Measurements from ENCODE around the gene PABPC1L2B.
"Not testable (repeated sequence)": the region's sequence is repeated elsewhere in the genome, so short reads cannot be mapped to it uniquely, and the experiment has no call there.

The PABPC1L2B gene

DNA sequence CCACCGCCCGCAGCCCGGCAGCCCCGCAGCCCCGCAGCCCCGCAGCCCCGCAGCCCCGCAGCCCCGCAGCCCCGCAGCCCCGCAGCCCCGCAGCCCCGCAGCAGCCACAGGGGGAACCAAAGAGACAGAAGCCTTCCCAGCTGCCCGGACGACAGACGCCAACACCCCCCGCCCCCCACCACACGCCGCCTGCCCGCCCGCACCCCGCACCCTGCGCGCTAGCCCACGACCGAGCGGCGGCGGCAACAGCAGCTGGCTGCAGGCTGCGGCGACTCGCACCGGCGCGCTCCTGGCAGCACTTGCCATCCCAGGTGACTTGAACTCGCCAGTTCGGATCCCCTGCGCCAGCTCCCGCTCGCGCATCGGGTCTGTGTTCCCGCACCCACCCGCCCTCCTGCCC, at the start of gene PABPC1L2B:
Gene PABPC1L2B, plus strand, starts transcription at position 207 of the 400 bp plus-strand sequence. CDS start 704 bp downstream, outside the sequence.
- not testable (repeated sequence) for DNase-seq (ENCODE audit: low read depth)

DNA sequence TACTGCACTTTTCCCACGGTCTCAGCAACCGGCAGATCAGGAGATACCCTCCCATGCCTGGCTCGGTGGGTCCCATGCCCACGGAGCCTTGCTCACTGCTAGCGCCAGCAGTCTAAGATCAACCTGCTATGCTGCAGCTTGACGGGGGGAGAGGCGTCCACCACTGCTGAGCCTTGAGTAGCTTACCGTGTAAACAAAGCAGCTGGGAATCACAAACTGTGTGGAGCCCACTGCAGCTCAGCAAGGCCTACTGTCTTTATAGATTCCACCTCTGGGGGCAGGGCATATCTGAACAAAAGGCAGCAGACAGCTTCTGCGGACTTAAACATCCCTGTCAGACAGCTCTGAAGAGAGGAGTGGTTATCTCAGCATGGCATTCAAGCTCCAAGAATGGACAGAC, 42.8 kb upstream of the PABPC1L2B start:
- not testable (repeated sequence) for DNase-seq (ENCODE audit: low read depth)

DNA sequence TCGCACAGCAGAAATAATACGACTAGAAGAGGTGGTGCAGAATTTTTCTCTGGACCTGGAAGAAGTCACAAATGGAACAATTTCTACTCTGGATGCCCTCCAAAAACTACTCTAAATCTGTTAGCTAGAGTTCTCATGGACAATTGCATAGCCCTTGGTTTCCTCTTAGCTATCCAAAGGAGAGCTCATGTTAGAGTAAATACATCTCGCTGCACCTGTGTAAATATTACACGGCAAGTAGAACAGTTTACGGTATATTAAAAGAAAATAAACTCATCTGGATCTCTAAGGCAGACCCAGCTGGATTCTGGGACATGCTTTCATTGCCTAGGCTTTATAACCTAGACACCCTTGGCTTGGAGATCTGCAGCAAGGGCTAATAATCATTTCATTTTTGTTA, 30.9 kb upstream of the PABPC1L2B start:
- not testable (repeated sequence) for DNase-seq (ENCODE audit: low read depth)

DNA sequence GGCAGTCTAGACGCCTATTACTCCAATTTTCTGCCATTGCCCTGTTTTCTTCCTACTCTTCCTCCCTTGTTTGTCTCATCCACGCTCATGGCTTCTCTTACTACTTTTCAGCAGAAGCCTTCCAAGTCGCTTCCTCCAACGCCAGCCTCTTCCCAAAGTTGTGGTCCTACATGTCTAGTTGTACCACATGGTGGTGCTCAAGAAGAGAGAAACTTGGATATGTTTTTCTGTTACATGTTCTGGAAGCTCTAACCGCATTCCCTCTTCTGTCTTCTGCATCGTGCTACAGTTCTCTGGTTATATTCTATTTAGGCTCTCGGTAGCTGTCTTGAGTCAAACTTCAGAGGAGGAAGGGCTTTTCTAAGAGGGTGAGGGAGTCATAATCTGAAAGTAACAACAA, 27.9 kb upstream of the PABPC1L2B start:
- DNase-seq (ENCODE audit: low read depth) = not testable (repeated sequence)

DNA sequence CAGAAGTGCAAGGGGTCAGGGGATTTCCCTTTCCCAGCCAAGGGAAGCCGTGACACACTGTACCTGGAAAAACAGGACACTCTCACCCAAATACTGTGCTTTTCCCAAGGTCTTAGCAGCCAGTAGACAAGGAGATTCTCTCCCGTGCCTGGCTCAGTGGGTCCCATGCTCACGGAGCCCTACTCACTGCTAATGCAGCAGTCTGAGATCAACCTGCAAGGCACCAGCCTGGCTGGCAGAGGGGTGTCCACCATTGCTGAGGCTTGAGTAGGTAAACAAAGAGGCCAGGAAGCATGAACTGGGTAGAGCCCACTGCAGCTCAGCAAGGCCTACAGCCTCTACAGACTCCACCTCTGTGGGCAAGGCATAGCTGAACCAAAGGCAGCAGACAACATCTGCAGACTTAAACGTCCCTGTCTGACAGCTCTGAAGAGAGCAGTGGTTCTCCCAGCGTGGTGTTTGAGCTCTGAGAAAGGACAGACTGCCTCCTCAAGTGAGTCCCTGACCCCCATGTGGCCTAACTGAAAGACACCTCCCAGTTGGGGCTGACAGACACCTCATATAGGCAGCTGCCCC, 21.8 kb upstream of the PABPC1L2B start:
- DNase-seq (ENCODE audit: low read depth) = not testable (repeated sequence)

DNA sequence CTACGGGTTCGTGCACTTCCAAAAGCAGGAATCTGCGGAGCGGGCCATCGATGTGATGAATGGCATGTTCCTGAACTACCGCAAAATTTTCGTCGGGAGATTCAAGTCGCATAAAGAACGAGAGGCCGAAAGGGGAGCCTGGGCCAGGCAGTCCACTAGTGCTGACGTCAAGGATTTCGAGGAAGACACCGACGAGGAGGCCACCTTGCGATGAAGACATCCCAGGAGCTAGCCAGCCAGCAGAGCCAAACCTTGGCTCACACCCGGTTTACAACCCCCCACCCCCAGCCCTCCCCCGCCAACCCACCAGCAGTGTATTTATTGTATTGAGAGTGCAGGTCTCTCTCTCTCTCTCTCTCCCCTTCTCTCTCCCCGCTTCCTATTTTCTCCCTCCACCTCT, 1.3 kb downstream of the PABPC1L2B start:
- DNase-seq (ENCODE audit: low read depth) = not testable (repeated sequence)

DNA sequence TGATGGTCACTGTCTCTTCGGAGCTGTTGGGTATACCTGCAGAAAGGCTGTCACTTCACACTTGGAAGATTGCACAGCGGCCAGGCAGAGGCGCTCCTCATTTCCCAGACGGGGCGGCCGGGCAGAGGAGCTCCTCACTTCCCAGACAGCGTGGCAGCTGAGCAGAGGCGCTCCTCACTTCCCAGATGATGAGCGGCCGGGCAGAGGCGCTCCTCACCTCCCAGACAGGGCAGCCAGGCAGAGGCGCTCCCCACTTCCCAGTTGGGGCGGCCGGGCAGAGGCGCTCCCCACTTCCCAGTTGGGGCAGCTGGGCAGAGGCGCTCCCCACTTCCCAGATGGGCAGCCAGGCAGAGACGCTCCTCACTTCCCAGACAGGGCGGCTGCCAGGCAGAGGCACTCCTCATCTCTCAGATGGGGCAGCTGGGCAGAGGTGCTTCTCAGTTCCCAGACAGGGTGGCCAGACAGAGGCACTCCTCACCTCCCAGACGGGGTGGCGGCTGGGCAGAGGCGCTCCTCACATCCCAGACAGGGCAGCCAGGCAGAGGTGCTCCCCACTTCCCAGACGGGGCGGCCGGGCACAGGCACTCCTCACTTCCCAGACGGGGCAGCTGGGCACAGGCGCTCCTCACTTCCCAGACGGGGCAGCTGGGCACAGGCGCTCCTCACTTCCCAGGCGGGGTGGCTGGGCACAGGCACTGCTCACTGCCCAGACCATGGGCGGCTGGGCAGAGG, 18.8 kb downstream of the PABPC1L2B start:
- DNase-seq (ENCODE audit: low read depth) = no peak

DNA sequence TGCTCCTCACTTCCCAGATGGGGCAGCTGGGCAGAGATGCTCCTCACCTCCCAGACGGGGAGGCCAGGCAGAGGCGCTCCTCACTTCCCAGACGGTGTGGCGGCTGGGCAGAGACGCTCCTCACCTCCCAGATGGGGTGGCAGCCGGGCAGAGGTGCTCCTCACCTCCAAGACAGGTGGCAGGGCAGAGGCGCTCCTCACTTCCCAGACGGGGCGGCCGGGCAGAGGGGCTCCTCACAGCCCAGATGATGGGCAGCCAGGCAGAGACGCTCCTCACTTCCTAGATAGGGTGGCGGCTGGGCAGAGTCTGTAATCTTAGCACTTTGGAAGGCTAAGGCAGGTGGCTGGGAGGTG, 19.3 kb downstream of the PABPC1L2B start:
- DNase-seq (ENCODE audit: low read depth) = not testable (repeated sequence)

DNA sequence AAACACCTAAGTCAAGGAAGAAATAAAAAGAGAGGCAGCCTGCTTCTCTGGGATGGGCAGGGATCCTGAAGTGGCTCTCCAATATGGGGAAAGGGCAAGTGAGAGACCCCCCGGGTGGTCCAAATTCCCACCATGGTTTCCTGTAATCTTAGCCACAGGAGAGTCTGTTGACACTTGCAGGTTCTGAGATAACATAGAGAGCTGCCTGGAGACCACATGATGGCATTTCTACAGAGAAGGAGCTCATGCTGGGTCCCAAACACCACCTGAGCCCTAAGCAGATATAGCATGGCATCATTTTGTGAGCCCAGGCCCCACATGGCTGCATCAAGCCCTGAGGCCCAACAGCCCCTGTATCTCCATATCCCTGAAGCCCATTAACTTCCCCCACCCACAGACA, 26.1 kb downstream of the PABPC1L2B start:
- DNase-seq (ENCODE audit: low read depth) = no peak

All from activated T-cell treated with anti-CD3 and anti-CD28 coated beads for 1 hour (primary cell).